Colonic mucosa (tissue), 4 donors: ENCODE measurements around the gene CFAP74. TPM values are rescaled to one million over a fixed set of nuclear protein-coding genes. Genes with fewer than 3 reads are reported as not detected.

ENCODE experiments used
- DNase-seq: peaks from one replicate; pipeline ENCODE4 v3.0.0-alpha.2; 2020
- H3K27ac ChIP-seq: fragments of 200-600 bp; one replicate; pipeline ENCODE4 v1.8.0; 2021
- H3K27me3 ChIP-seq: fragments of 200-600 bp; one replicate; pipeline ENCODE4 v1.8.0; 2021
- H3K36me3 ChIP-seq: fragments of 200-600 bp; one replicate; pipeline ENCODE4 v1.8.0; 2021
- H3K4me1 ChIP-seq: fragments of 200-600 bp; one replicate; pipeline ENCODE4 v1.8.0; 2021; ENCODE audit warnings: mild to moderate bottlenecking
- H3K4me3 ChIP-seq: fragments of 200-600 bp; one replicate; pipeline ENCODE4 v1.8.0; 2021
- H3K9ac ChIP-seq, 2 donors: one replicate each; pipeline ENCODE4 v1.7.0; 2013; ENCODE audit warnings: control low read depth in 2 of 2, low read depth in 2 of 2, low read length in 2 of 2
- H3K9me3 ChIP-seq: fragments of 200-600 bp; one replicate; pipeline ENCODE4 v1.8.0; 2021
- CTCF ChIP-seq: fragments of 200-600 bp; IDR thresholded peaks from one replicate; pipeline ENCODE4 v1.8.0; 2022; ENCODE audit warnings: antibody characterized with exemption, mild to moderate bottlenecking
- intact Hi-C: fragments of 100-400 bp; cut with DNase I; formaldehyde crosslinking; loops from one replicate; pipeline ENCODE4 v1.14.1; 2022
- total RNA-seq, 2 donors: library from RNA; stranded (reverse); fragmentation: NEBNext Ultra II Directional in 1 of 2; extraction: Animal tissue kit (Norgen Biotek cat#: 25700) in 1 of 2; gene quantifications; one replicate each; pipeline ENCODE4 v1.2.1, GENCODE V29; 2021
- donor health status: healthy.
- donor health status: DM: no; HTN: no; CAD: no.
- donor health status: DM: no; HTN: no; CAD: no.

Gene CFAP74
- total RNA-seq, 2 donors from 2014 or later = 0.10 to 0.16 TPM

- TF ChIP-seq CTCF = no peak
- H3K27ac ChIP-seq = no peak overlapping the region
- H3K36me3 ChIP-seq = no peaks in the 10 kb centered on the region
- intact Hi-C loops = loop anchor here (5.0 to 10.0 kb wide), 2 partner anchors 77 to 214 kb away; no protein-coding TSS in a partner anchor
- no peaks in the 10 kb centered on the region for H3K4me1 ChIP-seq
- peaks cover 3% of the 10 kb centered on the region for H3K27me3 ChIP-seq
- no peaks in the 10 kb centered on the region for H3K9me3 ChIP-seq
- H3K4me3 ChIP-seq = no peak overlapping the region
- no peak overlapping the region for H3K9ac ChIP-seq
- no peak for DNase-seq
Measured at GRCh38 chr1:1960480-1961196, 42.9 kb downstream of the CFAP74 start.

GRCh38 chr1:1959840-1960479, 43.6 kb downstream of the CFAP74 start:
- peak; percentile 67 for TF ChIP-seq CTCF
- no peaks in the 10 kb centered on the region for H3K27me3 ChIP-seq
- intact Hi-C loops = loop anchor here (5.0 to 10.0 kb wide), 2 partner anchors 77 to 215 kb away; no protein-coding TSS in a partner anchor

GRCh38 chr1:1959459-1959839, 44.1 kb downstream of the CFAP74 start:
- H3K9ac ChIP-seq = no peak overlapping the region
- no peaks in the 10 kb centered on the region for H3K4me1 ChIP-seq
- H3K27ac ChIP-seq = no peak overlapping the region
- H3K9me3 ChIP-seq = no peaks in the 10 kb centered on the region
- no peaks in the 10 kb centered on the region for H3K36me3 ChIP-seq
- no peak for DNase-seq
- no peak for TF ChIP-seq CTCF
- intact Hi-C loops = no loop called here
- no peak overlapping the region for H3K4me3 ChIP-seq
- H3K27me3 ChIP-seq = no peaks in the 10 kb centered on the region

More at GRCh38 chr1:1959840-1960479, 43.6 kb downstream of the CFAP74 start:
- no peaks in the 10 kb centered on the region for H3K36me3 ChIP-seq
- DNase-seq = peak; percentile 81
- H3K27ac ChIP-seq = no peak overlapping the region
- H3K4me1 ChIP-seq = no peaks in the 10 kb centered on the region
- H3K9ac ChIP-seq = no peak overlapping the region
- H3K9me3 ChIP-seq = no peaks in the 10 kb centered on the region
- no peak overlapping the region for H3K4me3 ChIP-seq

- Histone ChIP-seq H3K9me3 (no peaks in the 10 kb centered on the region), H3K36me3 (no peaks in the 10 kb centered on the region), H3K27ac (no peak overlapping the region), H3K27me3 (no peaks in the 10 kb centered on the region), H3K9ac (no peak overlapping the region), H3K4me1 (no peaks in the 10 kb centered on the region), H3K4me3 (no peak overlapping the region)
- intact Hi-C loops = no loop called here
- DNase-seq = no peak
- no peak for TF ChIP-seq CTCF
Measured at GRCh38 chr1:1958071-1958541, 45.5 kb downstream of the CFAP74 start.

GRCh38 chr1:1957533-1957961, 46.0 kb downstream of the CFAP74 start:
- Histone ChIP-seq H3K36me3 (no peaks in the 10 kb centered on the region), H3K9me3 (no peaks in the 10 kb centered on the region), H3K27ac (no peak overlapping the region), H3K4me3 (no peak overlapping the region), H3K27me3 (no peaks in the 10 kb centered on the region), H3K9ac (no peak overlapping the region), H3K4me1 (no peaks in the 10 kb centered on the region)
- TF ChIP-seq CTCF = no peak
- no peak for DNase-seq
- intact Hi-C loops = no loop called here
